ENCODE data around the gene NTRK3. TPM values are rescaled to one million over a fixed set of nuclear protein-coding genes. Genes with fewer than 3 reads are reported as not detected.
A peak's percentile ranks its signal among the peaks of the same experiment; 100 is the strongest.

Gene NTRK3
- total and polyA plus RNA-seq, 2 of the 8 experiments (the other 6 are each of a cell fraction or from before 2014, with no cell fraction given), result 4.5 to 6.8 TPM

GRCh38 chr15:88166082-88166993 lies 90.2 kb downstream of the NTRK3 start:
- POLR2A ChIA-PET (ENCODE audit: partially characterized antibody), result interaction anchor here (2.0 kb wide), 1 partner anchor 12 kb away, joined by 4 read pairs; no protein-coding TSS in a partner anchor
- H3K36me3 ChIP-seq (ENCODE audit: control insufficient read depth in 2 of 4, insufficient read depth in 4 of 4, low read length in 3 of 4), result no peaks in the 10 kb centered on the region
- no peaks in the 10 kb centered on the region for H3K79me1 ChIP-seq (ENCODE audit: low read depth, low read length)
- H4K20me1 ChIP-seq (replicated peaks in 1 of 2; ENCODE audit: control insufficient read depth in 1 of 2, insufficient read depth in 2 of 2, low read length in 2 of 2), result no peaks in the 10 kb centered on the region
- H3K56ac ChIP-seq (replicated peaks; ENCODE audit: insufficient read length, low read depth, low read length), result no peak overlapping the region
- H4K5ac ChIP-seq (ENCODE audit: insufficient read length, low read depth, low read length), result no peak overlapping the region
- no peak overlapping the region for H2BK5ac ChIP-seq (ENCODE audit: low read depth, low read length)
- H3K4me3 ChIP-seq (ENCODE audit: extremely low read depth in 1 of 4, insufficient read depth in 2 of 4, low read depth in 3 of 4, low read length in 4 of 4), result no peak overlapping the region
- CTCF ChIA-PET (ENCODE audit: partially characterized antibody), result interaction anchor here (0.9 to 3.2 kb wide), 6 partner anchors 11 to 164 kb away, joined by 3 to 10 read pairs (median 3); no protein-coding TSS in a partner anchor
- no peak overlapping the region for H3K14ac ChIP-seq (ENCODE audit: insufficient read length)
- H2BK12ac ChIP-seq (ENCODE audit: low read depth, low read length), result no peak overlapping the region
- H2AK5ac ChIP-seq (ENCODE audit: low read depth, low read length), result no peak overlapping the region
- DNase-seq (ENCODE audit: low read depth in 1 of 2, low spot score in 2 of 2), result peak; percentile 3 to 78
- H2BK15ac ChIP-seq (ENCODE audit: low read length), result no peak overlapping the region
- H2BK20ac ChIP-seq (ENCODE audit: low read length), result no peak overlapping the region
- H3K9ac ChIP-seq (replicated peaks in 1 of 4; ENCODE audit: extremely low read depth in 1 of 4, low read depth in 3 of 4, low read length in 3 of 4), result no peak overlapping the region
- H2AFZ ChIP-seq (ENCODE audit: low read length), result no peak overlapping the region
- FAIRE-seq, result no peak
- H4K91ac ChIP-seq (replicated peaks; ENCODE audit: insufficient read length, low read length), result no peak overlapping the region
- no peak overlapping the region for H3K4ac ChIP-seq (replicated peaks; ENCODE audit: insufficient read length, low read depth, low read length)
- no peaks in the 10 kb centered on the region for H3K9me3 ChIP-seq (ENCODE audit: insufficient read depth in 2 of 2, low read depth in 1 of 2, low read length in 1 of 2)
- H3K23ac ChIP-seq (ENCODE audit: insufficient read length), result no peak overlapping the region
- H4K8ac ChIP-seq (ENCODE audit: extremely low read depth, insufficient read depth, low read length), result no peak overlapping the region
- H3K18ac ChIP-seq (ENCODE audit: extremely low read depth, low read length), result no peak overlapping the region
- H3K79me2 ChIP-seq (ENCODE audit: control insufficient read depth in 1 of 2, insufficient read depth in 2 of 2, low read length in 2 of 2), result no peaks in the 10 kb centered on the region
- H3K4me1 ChIP-seq (replicated peaks in 1 of 4; ENCODE audit: control insufficient read depth in 3 of 4, insufficient read depth in 4 of 4, low read length in 3 of 4), result no peaks in the 10 kb centered on the region
- no peaks in the 10 kb centered on the region; a peak in 1 of 7 replicates for H3K27me3 ChIP-seq (replicated peaks in 1 of 4; ENCODE audit: control insufficient read depth in 3 of 4, extremely low read depth in 1 of 4, insufficient read depth in 3 of 4, low read length in 3 of 4)
- no peaks in the 10 kb centered on the region for H3K23me2 ChIP-seq (ENCODE audit: low read depth, low read length)
- no peak overlapping the region for H2BK120ac ChIP-seq (replicated peaks; ENCODE audit: low read depth, low read length)
- WGBS, 2 experiments (ENCODE audit: extremely low coverage in 1 of 2, insufficient coverage in 1 of 2, insufficient read length in 1 of 2, insufficient replicate concordance in 2 of 2, low coverage in 1 of 2, low lambda C conversion rate in 2 of 2, missing lambda C conversion rate in 1 of 2), result 77% methylated on average over 9 of the region's 9 CpGs; no CpG with 5 or more reads in 1 of the 2 experiments
- H3K27ac ChIP-seq (ENCODE audit: low read depth, low read length), result no peak overlapping the region
- H3K4me2 ChIP-seq (ENCODE audit: insufficient read depth in 1 of 2, low read depth in 2 of 2, low read length in 2 of 2), result no peak overlapping the region
- TF ChIP-seq POU5F1 (IDR thresholded peaks at IDR 0.05; ENCODE audit: low read depth, low read length), result no peak
- TF ChIP-seq SAP30 (IDR thresholded peaks at IDR 0.05; ENCODE audit: insufficient read depth, insufficient replicate concordance, low read length), result no peak
- 0 out of 2 replicates have a peak, but pooled peaks have one; percentile 20 for TF ChIP-seq KDM1A (IDR thresholded peaks at IDR 0.05; ENCODE audit: borderline replicate concordance, low read length)
- no peak for TF ChIP-seq MAFK (IDR thresholded peaks at IDR 0.05; ENCODE audit: low read depth, low read length)
- no peak for TF ChIP-seq PHF8 (conservative IDR thresholded peaks at IDR 0.05; ENCODE audit: low read depth, low read length)
- no peak for TF ChIP-seq CTCF (IDR thresholded peaks at IDR 0.05; ENCODE audit: control extremely low read depth in 1 of 3, insufficient read depth in 1 of 3, low read depth in 1 of 3, low read length in 3 of 3)
- TF ChIP-seq RAD21 (IDR thresholded peaks at IDR 0.05 in 1 of 2, conservative IDR thresholded peaks at IDR 0.05 in 1 of 2; ENCODE audit: low read depth in 2 of 2, low read length in 2 of 2), result peak in 1 of 2 experiments; percentile 9; a peak in 1 of 4 replicates
- no peak for TF ChIP-seq BACH1 (IDR thresholded peaks at IDR 0.05; ENCODE audit: low read length)
